ENCODE data around the gene SETD7. TPM values are rescaled to one million over a fixed set of nuclear protein-coding genes. Genes with fewer than 3 reads are reported as not detected.

The SETD7 gene
- total RNA-seq, 2 donors from 2014 or later = 51.8 to 69.5 TPM

DNA sequence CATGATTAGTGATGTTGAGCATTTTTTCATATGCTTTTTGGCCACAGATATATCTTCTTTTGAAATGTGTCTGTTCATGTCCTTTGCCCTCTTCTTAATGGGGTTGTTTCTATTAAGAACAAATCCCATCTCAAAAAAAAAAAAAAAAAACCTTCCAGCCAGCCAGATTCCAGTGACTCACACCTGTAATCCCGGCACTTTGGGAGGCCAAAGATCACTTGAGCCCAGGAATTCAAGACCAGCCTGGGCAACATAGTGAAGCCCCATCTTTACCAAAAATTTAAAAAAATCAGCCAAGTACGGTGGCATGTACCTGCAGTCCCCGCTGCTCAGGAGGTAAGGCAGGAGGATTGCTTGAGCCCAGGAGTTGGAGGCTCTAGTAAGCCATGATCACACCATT, 97.0 kb downstream of the SETD7 start:
- Histone ChIP-seq H3K27me3 (no peaks in the 10 kb centered on the region), H3K36me3 (no peaks in the 10 kb centered on the region), H3K4me3 (no peak overlapping the region), H3K9me3 (no peaks in the 10 kb centered on the region), H3K4me1 (peaks cover 0 to 47% of the 10 kb centered on the region in 2 donors), H3K27ac (no peak overlapping the region)
- no peak for TF ChIP-seq CTCF (IDR thresholded peaks at IDR 0.05)
- no peak for DNase-seq (ENCODE audit: low spot score)

DNA sequence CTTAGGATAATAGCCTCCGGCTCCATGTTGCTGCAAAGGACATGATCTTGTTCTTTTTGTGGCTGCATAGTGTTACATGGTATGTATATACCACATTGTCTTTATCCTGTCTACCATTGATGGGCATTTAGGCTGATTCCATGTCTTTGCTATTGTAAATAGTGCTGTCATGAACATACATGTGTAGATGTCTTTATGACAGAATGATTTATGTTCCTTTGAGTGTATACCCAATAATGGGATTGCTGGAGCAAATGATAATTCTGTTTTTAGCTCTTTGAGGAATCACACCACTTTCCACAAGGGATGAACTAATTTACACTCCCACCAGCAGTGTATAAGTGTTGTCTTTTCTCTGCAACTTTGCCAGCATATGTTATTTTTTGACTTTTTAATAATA, 97.5 kb downstream of the SETD7 start:
- H3K4me1 ChIP-seq = peaks cover 0 to 47% of the 10 kb centered on the region in 2 donors
- no peak for TF ChIP-seq CTCF (IDR thresholded peaks at IDR 0.05)
- no peak overlapping the region for H3K27ac ChIP-seq
- no peak overlapping the region for H3K4me3 ChIP-seq
- no peak for DNase-seq (ENCODE audit: low spot score)
- H3K9me3 ChIP-seq = no peaks in the 10 kb centered on the region
- H3K27me3 ChIP-seq = no peaks in the 10 kb centered on the region
- no peaks in the 10 kb centered on the region for H3K36me3 ChIP-seq

DNA sequence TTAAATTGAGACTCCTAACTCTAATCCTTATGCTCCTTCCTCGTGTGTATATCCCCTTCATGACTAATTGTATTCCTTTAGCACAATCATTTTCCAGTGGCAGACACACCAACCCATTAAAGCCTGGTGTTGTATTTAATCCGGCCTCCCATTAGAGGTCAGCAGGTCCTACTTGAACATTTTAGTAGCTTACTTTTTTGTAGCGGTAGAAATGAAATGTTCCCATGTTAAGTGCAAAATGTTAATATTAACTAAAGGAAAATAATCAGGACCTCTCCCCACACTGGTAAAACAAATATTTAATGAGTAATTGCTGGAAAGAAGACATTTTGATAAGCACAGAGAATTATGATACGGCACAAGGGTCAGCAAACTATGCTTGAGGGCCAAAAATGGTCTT, 98.7 kb downstream of the SETD7 start:
- H3K4me1 ChIP-seq = peaks cover 0 to 53% of the 10 kb centered on the region in 2 donors
- no peaks in the 10 kb centered on the region for H3K9me3 ChIP-seq
- TF ChIP-seq CTCF (IDR thresholded peaks at IDR 0.05) = no peak
- no peak overlapping the region for H3K27ac ChIP-seq
- no peaks in the 10 kb centered on the region for H3K36me3 ChIP-seq
- H3K27me3 ChIP-seq = no peaks in the 10 kb centered on the region
- H3K4me3 ChIP-seq = no peak overlapping the region
- no peak for DNase-seq (ENCODE audit: low spot score)

DNA sequence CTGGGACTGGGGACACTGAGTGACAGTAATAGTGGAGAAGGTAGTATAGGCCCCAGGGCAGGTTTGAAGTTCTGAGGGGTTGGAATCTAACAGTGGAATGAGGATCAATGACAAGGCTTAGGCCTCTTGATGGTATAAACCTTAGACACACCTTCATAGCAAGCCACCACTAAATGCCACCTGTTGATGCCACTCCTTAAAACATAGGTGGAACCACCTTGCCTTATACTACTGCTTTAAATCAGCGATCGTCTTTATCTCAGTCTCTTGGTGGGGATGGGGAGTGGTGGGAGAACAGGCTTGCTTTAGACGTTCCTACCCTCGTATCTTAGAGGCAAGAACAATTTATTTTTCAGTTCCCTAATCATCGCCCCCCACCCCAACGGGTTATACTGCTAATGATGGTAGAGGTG, 100.9 kb downstream of the SETD7 start:
- no peaks in the 10 kb centered on the region for H3K27me3 ChIP-seq
- H3K36me3 ChIP-seq = no peaks in the 10 kb centered on the region
- peaks cover 0 to 58% of the 10 kb centered on the region in 2 donors for H3K4me1 ChIP-seq
- H3K9me3 ChIP-seq = no peaks in the 10 kb centered on the region
- no peak for DNase-seq (ENCODE audit: low spot score)
- no peak for TF ChIP-seq CTCF (IDR thresholded peaks at IDR 0.05)
- peak overlapping the region; percentile 78 to 94 for H3K4me3 ChIP-seq
- peak overlapping the region; percentile 96 for H3K27ac ChIP-seq

DNA sequence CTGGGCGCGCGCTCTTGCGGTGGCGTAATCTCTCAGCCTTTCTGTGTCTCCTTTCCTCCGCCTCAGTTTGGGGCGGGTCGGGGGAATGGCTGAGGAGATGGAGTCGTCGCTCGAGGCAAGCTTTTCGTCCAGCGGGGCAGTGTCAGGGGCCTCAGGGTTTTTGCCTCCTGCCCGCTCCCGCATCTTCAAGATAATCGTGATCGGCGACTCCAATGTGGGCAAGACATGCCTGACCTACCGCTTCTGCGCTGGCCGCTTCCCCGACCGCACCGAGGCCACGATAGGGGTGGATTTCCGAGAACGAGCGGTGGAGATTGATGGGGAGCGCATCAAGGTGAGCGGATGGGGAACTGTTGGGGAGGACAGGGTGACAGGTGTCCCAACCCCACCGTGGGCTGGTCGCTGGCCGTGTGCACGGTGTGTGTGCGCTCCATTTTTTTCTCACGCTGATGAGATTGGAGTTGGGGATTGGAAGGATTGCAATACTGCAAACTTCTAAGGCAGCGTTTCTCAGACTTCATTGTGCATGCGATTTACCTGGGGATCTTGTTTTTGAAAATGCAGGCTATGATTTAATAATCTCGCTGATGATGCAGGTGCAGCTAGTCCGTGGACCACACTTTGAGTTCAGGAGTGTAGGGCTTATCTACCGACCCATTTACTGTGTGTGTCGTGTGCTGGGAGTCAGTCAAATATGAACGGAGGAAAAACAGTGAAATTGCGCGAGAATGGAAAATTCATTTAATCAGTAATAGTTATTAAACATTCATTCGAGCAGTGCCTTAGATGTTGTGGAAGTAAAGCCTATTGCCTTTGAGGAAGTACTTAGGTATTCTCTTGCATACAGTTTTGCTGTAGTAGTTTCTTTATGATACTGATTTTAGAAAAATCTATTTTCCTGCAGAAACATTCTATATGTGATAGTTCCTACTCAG, 101.6 kb downstream of the SETD7 start, which contains the start of gene RAB33B:
Gene RAB33B, plus strand, starts transcription at position 11 of the 935 bp plus-strand sequence. Its CDS starts 75 bp downstream, at position 86.
- no peaks in the 10 kb centered on the region for H3K9me3 ChIP-seq
- H3K4me3 ChIP-seq = peak within 1 kb of the TSS; percentile 78 to 94
- peaks cover 0 to 58% of the 10 kb centered on the region in 2 donors for H3K4me1 ChIP-seq
- peak; percentile 95 for DNase-seq (ENCODE audit: low spot score)
- peak within 1 kb of the TSS; percentile 96 for H3K27ac ChIP-seq
- TF ChIP-seq CTCF (IDR thresholded peaks at IDR 0.05) = no peak
- no peaks in the 10 kb centered on the region for H3K36me3 ChIP-seq
- H3K27me3 ChIP-seq = no peaks in the 10 kb centered on the region
